Measurements from ENCODE around the gene UCN3. TPM values are rescaled to one million over a fixed set of nuclear protein-coding genes. Genes with fewer than 3 reads are reported as not detected.

UCN3 gene
- not detected in 5 replicates for total RNA-seq (2022; extraction: Qiagen RNA extraction; ENCODE audit: low read depth)

DNA sequence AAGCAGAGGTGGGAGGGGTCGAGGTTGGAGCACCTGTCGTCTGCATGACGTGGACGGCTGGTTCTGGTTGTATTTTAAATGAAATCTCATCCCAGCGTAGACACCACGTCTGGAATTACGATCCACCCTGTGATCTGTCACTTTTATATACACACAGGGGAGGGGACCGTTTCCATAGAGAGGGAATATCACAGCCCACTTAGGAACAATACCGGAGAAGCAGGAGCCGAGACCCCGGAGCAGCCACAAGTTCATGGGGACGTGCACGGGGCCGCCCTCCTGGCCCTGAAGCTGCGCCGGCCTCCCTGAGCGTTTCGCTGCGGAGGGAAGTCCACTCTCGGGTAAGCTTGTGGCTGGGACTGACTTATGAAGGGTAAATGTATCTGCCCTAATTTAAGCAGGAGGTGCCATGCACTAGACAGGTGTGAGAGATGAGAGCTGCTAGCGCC, at the start of gene UCN3:
UCN3 (plus strand) TSS at position 77 of the 449 bp plus-strand sequence. CDS start 8,755 bp downstream, outside the sequence.

DNA sequence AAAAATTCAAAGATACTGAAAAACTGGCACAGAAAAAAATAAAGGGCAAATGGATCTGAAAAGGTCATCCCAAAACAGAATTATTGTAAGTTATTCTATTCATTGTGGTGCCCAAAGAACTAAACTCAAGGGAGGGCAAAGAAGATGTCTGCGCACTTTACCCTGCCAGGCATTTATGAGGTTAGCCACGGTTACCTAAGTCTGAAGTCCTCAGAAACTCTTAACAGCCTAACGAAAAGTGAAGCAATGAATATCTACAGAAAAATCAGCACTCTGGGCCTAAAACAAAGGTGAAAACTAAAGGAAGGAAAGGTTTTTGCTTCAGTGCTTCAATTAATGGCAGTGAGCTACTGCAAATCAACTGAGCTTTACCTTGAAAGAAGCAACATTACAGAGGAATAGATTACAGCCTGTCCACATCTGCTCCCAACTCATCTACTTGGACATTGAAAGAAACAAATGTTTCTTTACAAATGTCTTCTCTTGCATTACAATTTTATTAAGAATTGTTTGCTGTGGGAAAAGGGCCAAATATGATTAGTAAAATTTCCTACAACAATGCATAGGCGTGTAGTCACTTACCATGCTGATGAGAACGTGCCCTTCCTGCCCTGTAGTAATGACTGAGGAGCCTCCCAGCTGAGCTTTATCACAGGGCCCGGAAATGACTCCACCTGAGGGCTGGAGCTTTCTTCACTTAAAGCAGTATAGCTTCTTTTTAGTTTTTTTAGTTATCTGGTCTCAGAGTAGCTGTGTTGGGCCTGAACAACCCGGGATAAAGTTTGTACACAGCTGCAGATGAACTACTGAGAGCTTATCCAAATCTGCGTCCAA, 39.7 kb downstream of the UCN3 start, which contains the start of gene TUBAL3:
TUBAL3 (minus strand) TSS at position 621 of the 834 bp plus-strand sequence; CDS start at position 585, 36 bp downstream.

GRCh38 chr10:5412277-5412941, 47.6 kb downstream of the UCN3 start, which contains the start of gene NET1:
Gene NET1, plus strand, starts transcription at chr10:5412557. Its CDS starts 136 bp downstream, at chr10:5412693.

Other genes starting within 250 kb of the UCN3 start
- 0.21 TPM in 1 of 5 replicates, not detected in the others for gene AKR1C8, start 179.8 kb upstream of the UCN3 start, total RNA-seq (2022; extraction: Qiagen RNA extraction; ENCODE audit: low read depth)
- 0.10 to 0.41 TPM (median 0.30 TPM) in 5 replicates for gene AKR1C4, start 168.1 kb upstream of the UCN3 start, total RNA-seq (2022; extraction: Qiagen RNA extraction; ENCODE audit: low read depth)
- gene TUBAL3, start 39.9 kb downstream of the UCN3 start, total RNA-seq (2022; extraction: Qiagen RNA extraction; ENCODE audit: low read depth), result 0.13 to 0.48 TPM (median 0.29 TPM) in 5 replicates
- gene NET1, start 47.6 kb downstream of the UCN3 start, total RNA-seq (2022; extraction: Qiagen RNA extraction; ENCODE audit: low read depth), result 62.3 to 83.7 TPM (median 76.0 TPM) in 5 replicates
- gene CALML5, start 134.6 kb downstream of the UCN3 start, total RNA-seq (2022; extraction: Qiagen RNA extraction; ENCODE audit: low read depth), result not detected in 5 replicates
- gene CALML3, start 160.0 kb downstream of the UCN3 start, total RNA-seq (2022; extraction: Qiagen RNA extraction; ENCODE audit: low read depth), result not detected in 5 replicates

All from A549 treated with RU486 at 1 μM for 4 hours (cell line).